HG03378 (cell line): ENCODE results near the gene UBAC2.

ENCODE experiments used
- ATAC-seq: cut with Tn5 transposase; IDR thresholded peaks from one replicate; pipeline ENCODE4 v1.9.1; 2021; ENCODE audit warnings: mild to moderate bottlenecking, moderate library complexity; ENCODE audit not compliant: unreplicated experiment

The UBAC2 gene

GRCh38 chr13:99289674-99290337, 89.2 kb downstream of the UBAC2 start:
- no peak for ATAC-seq

GRCh38 chr13:99290894-99291293, 90.2 kb downstream of the UBAC2 start:
- no peak for ATAC-seq

GRCh38 chr13:99293178-99293577, 92.5 kb downstream of the UBAC2 start:
- no peak for ATAC-seq

- no peak for ATAC-seq
Observed at GRCh38 chr13:99294198-99294597, 93.5 kb downstream of the UBAC2 start.

GRCh38 chr13:99294958-99295357, 94.3 kb downstream of the UBAC2 start:
- no peak for ATAC-seq

GRCh38 chr13:99295488-99296252, 95.0 kb downstream of the UBAC2 start:
- no peak for ATAC-seq

- peak; percentile 48 for ATAC-seq
Observed at GRCh38 chr13:99296398-99296797, 95.7 kb downstream of the UBAC2 start.

- ATAC-seq: no peak
Observed at GRCh38 chr13:99297331-99297730, 96.7 kb downstream of the UBAC2 start.

- no peak for ATAC-seq
Observed at GRCh38 chr13:99298056-99298455, 97.4 kb downstream of the UBAC2 start.

- ATAC-seq: no peak
Observed at GRCh38 chr13:99299256-99299919, 98.7 kb downstream of the UBAC2 start.

- ATAC-seq: no peak
Observed at GRCh38 chr13:99299920-99300341, 99.3 kb downstream of the UBAC2 start.

- no peak for ATAC-seq
Observed at GRCh38 chr13:99301056-99301838, 100.6 kb downstream of the UBAC2 start.

GRCh38 chr13:99301913-99302636, 101.4 kb downstream of the UBAC2 start:
- no peak for ATAC-seq

GRCh38 chr13:99302637-99303505, 102.2 kb downstream of the UBAC2 start:
- no peak for ATAC-seq

GRCh38 chr13:99303863-99304521, 103.3 kb downstream of the UBAC2 start:
- no peak for ATAC-seq

- no peak for ATAC-seq
Observed at GRCh38 chr13:99304541-99304940, 103.9 kb downstream of the UBAC2 start.

GRCh38 chr13:99305158-99305557, 104.5 kb downstream of the UBAC2 start:
- no peak for ATAC-seq

- ATAC-seq: no peak
Observed at GRCh38 chr13:99305566-99305965, 104.9 kb downstream of the UBAC2 start.

GRCh38 chr13:99307247-99307646, 106.6 kb downstream of the UBAC2 start, which contains the start of gene GPR183:
Gene GPR183 (minus strand): TSS chr13:99307399. CDS start chr13:99296145, 11,254 bp downstream.
- ATAC-seq: peak; percentile 47
